Mammary epithelial cell (primary cell): Measurements from ENCODE around the gene PPARD.

ENCODE experiments used
- CTCF ChIP-seq, 2 donors: IDR thresholded peaks in 1 of 2; conservative IDR thresholded peaks in 1 of 2; 2 replicates each; pipeline ENCODE4 v1.5.1; 2011 to 2012; ENCODE audit warnings: inconsistent platforms in 2 of 2, low read length in 2 of 2, mild to moderate bottlenecking in 2 of 2, control low read depth in 1 of 2, low read depth in 1 of 2; ENCODE audit not compliant: insufficient read depth in 1 of 2; ENCODE audit errors: extremely low read depth in 1 of 2
- EZH2 ChIP-seq: IDR thresholded peaks from 2 replicates; pipeline ENCODE4 v1.6.1; 2012; ENCODE audit warnings: low read length, inconsistent platforms, borderline replicate concordance

DNA sequence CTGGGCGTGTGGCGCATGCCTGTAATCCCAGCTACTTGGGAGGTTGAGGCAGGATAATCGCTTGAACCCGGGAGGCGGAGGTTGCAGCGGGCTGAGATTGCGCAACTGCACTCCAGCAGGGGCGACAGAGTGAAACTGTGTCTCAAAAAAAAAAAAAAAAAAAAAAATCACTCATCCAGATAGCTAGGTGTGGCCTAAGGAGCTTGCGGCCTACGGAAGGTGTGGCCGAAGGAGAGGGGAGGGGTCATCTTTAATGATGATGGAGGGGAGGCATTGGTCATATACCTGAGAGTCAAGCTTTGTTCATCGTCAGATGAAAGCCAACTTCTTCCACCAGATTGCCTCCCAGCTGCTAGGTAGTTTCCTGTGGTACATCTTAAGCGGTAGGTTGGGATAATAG, 801 bp upstream of the PPARD start:
- TF ChIP-seq CTCF (conservative IDR thresholded peaks at IDR 0.05 in 1 of 2, IDR thresholded peaks at IDR 0.05 in 1 of 2; ENCODE audit: extremely low read depth in 1 of 2, insufficient read depth in 1 of 2, low read depth in 1 of 2, low read length in 2 of 2) (no peak), EZH2 (no peak)
